ENCODE results near the gene LDLRAD4.
"Not testable (repeated sequence)": the region's sequence is repeated elsewhere in the genome, so short reads cannot be mapped to it uniquely, and the experiment has no call there.

Gene LDLRAD4

DNA sequence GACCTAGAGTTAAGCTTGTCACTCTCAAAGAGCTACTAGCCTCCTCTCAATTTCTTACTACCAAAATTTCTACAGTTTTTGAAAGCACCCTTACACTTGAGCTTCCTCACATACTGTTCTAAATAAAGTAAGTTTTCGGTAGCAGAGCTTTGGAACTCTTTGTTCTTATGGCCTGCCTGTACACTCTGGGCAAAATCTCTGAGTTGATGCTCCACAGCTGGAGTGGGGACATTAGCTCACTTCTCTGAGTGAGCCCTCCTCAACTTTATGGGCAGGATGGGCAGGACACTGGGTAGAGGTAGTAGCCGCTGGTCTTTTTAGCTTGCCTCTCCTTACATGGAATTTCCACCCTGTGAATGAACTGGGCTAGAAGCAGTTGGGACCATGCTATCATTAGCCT, 380.0 kb downstream of the LDLRAD4 start:
- no peak overlapping the region for H3K4me3 ChIP-seq (ENCODE audit: low read depth, low read length)
- TF ChIP-seq, protein P1, sequence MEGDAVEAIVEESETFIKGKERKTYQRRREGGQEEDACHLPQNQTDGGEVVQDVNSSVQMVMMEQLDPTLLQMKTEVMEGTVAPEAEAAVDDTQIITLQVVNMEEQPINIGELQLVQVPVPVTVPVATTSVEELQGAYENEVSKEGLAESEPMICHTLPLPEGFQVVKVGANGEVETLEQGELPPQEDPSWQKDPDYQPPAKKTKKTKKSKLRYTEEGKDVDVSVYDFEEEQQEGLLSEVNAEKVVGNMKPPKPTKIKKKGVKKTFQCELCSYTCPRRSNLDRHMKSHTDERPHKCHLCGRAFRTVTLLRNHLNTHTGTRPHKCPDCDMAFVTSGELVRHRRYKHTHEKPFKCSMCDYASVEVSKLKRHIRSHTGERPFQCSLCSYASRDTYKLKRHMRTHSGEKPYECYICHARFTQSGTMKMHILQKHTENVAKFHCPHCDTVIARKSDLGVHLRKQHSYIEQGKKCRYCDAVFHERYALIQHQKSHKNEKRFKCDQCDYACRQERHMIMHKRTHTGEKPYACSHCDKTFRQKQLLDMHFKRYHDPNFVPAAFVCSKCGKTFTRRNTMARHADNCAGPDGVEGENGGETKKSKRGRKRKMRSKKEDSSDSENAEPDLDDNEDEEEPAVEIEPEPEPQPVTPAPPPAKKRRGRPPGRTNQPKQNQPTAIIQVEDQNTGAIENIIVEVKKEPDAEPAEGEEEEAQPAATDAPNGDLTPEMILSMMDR (IDR thresholded peaks at IDR 0.05; ENCODE audit: low read depth, low read length): no peak

DNA sequence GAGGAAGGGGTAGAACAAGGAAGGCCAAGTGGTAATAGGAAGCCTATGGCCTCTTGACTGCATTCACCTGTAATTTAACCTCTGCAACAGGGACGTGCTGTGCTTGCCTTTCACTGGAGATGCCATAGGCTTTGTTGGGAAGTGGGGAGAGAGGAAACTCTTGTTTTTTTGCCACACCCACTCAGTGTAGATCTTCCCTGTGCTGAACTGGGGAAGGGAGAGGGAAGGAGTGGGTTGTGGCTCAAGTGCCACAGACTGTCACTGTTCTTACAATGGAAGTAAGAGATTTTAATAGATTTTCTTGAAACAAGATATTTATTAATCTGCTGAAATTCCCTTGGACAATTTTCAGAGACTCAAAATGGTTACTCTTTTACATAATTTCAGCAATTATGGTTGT, 380.5 kb downstream of the LDLRAD4 start:
- TF ChIP-seq, protein P1 (IDR thresholded peaks at IDR 0.05; ENCODE audit: low read depth, low read length): no peak
- H3K4me3 ChIP-seq (ENCODE audit: low read depth, low read length): no peak overlapping the region

DNA sequence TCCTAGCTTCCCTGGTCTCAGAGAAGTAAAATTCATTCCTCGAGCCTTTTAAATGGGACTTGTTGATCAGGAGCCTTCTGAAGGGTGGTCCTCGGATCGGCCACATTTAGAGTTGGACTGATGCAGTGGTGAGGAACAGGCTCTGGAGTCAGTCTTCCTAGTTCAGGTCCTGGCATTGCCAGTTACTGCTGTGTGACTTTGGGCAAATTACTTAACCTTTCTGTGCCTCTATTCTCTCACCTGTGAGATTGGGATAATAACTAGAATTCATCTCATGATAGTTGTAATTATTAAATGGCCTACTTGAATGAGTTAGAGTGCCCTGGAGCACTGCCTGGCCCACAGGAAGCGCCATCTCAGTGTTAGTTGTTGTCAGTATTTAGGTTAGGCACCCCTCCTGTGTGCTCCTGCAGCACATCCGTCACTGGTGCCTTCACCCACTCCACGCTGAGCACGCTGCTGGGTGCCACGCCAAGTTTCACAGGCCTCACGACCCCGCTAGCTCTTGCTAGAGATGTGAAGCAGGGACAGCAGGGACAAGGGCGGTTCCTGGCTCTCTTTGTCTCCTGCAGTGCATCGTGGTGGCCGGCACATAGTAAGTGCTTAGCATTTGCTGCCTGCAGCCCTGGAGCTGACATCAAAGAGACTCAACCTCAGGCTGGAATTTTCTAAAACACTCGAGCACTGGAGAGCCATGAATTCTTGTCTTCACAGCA, 384.9 kb downstream of the LDLRAD4 start:
- TF ChIP-seq, protein P1 (IDR thresholded peaks at IDR 0.05; ENCODE audit: low read depth, low read length): no peak
- no peak overlapping the region for H3K4me3 ChIP-seq (ENCODE audit: low read depth, low read length)

DNA sequence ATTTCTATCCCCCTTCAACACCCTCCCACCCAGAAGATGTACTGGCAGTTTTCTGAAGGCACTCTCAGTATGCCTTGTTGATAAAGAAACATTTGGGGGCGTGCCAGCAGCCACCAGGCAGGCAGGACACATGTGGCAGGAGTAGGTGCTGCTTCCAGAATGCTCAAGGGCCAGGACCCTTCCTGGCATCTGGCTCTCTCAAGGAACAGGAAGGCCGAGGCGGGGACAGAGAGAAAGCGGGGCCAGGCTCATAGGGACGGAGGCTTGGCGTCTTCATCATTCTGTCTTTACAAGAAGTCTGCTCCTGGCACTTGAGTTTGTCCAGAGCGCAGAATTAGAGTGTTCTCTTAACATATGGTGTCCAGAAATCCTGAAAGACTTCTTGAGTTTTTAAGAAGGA, 386.2 kb downstream of the LDLRAD4 start:
- TF ChIP-seq, protein P1 (IDR thresholded peaks at IDR 0.05; ENCODE audit: low read depth, low read length): no peak

DNA sequence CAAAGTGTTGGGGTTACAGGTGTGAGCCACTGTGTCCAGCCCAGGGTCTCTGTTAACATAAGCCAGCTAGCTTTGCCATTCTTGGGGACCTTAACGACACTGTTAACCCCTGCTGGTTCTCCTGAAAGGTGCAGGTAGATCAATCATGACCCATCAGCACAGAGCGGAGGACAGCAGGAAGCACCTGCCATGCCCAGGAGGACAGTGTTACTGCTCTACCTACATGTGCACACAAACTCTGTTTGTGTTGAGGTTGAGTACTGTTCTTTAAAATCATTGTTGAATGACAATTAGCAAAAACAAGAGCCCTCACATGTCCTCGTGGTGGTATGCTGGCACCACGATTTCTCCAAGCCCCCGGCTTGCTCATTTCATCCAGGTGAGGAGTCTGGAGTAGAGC, 386.9 kb downstream of the LDLRAD4 start:
- TF ChIP-seq, protein P1 (IDR thresholded peaks at IDR 0.05; ENCODE audit: low read depth, low read length): no peak
- H3K4me3 ChIP-seq (ENCODE audit: low read depth, low read length): no peak overlapping the region

More for the DNA sequence above, 386.2 kb downstream of the LDLRAD4 start:
- H3K4me3 ChIP-seq (ENCODE audit: low read depth, low read length): no peak overlapping the region

DNA sequence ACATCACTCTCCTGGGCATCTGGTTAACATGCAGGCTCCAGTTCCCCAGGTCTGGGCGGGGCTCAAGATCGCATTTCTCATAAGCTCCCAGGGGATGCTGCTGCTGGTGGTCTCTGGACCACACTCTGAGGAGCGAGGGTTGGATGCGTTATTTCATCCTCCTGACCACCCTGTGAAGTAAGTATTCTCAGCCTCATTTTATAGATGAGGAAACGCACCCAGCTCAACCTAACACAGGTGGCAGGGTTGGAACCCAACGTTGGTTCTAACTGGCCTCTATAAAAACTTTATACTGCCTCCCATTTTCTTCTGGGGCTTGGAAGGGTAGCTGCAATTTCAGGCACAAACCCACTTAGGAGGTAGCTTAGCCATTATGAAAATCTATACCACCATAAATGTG, 387.3 kb downstream of the LDLRAD4 start:
- no peak overlapping the region for H3K4me3 ChIP-seq (ENCODE audit: low read depth, low read length)
- TF ChIP-seq, protein P1 (IDR thresholded peaks at IDR 0.05; ENCODE audit: low read depth, low read length): no peak

DNA sequence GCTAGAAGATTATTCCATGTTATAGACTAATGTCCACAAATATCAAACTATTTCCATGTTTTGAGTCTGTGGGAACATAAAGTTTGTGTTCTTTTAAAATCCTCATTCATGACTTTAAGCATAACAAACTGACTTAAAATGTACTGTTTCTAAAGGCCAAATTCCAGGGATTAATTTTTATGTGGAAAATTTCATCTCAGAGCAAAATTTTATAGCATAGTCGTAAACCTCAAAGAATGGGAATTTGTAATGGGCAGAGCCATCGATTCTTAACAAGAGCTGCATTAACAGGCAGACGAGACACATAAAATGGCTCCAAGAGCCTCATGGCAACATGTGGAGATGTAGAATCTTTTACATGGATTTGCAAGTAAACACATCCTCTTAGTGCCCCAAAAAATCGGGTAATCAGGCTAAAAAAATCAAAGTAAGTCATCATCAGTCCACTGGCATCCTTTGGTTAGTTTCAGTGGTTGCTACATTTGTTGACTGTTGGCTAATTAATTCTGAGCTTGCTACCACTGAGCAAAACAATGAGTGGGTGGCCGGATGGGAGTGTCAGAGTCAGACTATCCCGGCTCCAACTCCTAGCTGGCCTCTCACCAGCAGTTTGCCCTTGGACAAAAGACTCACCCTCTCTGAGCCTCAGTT, 388.2 kb downstream of the LDLRAD4 start:
- no peak overlapping the region for H3K4me3 ChIP-seq (ENCODE audit: low read depth, low read length)
- TF ChIP-seq, protein P1 (IDR thresholded peaks at IDR 0.05; ENCODE audit: low read depth, low read length): no peak

DNA sequence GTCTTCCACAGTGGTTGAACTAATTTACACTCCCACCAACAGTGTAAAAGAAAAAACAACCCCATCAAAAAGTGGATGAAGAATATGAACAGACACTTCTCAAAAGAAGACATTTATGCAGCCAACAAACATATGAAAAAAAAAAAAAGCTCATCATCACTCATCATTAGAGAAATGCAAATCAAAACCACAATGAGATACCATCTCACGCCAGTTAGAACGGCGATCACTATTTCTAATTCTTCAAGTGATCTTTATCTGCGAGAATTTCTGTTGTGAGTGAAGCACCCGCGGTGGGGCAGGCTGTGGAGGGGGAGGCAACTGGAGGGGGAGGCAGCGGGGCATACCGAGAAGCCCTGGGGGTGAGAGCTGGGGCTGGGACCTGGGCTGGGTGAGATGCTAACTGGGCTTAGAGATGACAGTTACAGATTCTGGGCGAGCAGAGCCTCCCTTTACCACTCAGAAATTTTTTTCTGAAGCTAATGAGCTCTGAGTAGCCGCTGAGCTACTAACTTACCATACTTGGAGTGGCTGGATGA, 389.5 kb downstream of the LDLRAD4 start:
- not testable (repeated sequence) for H3K4me3 ChIP-seq (ENCODE audit: low read depth, low read length)
